NCI-H146 (cell line): Measurements from ENCODE around the gene FAM98A.

Experiments used
- DNase-seq: peaks from one replicate; lab custom pipeline; 2025; lab: John Stamatoyannopoulos, UW

FAM98A gene

GRCh38 chr2:33597026-33597425 lies 2.1 kb downstream of the FAM98A start:
- DNase-seq, result no peak

- DNase-seq, result no peak
These were observed 3.7 kb downstream of the FAM98A start for GRCh38 chr2:33595385-33595784.

- DNase-seq, result no peak
These were observed 9.7 kb downstream of the FAM98A start for GRCh38 chr2:33589444-33589843.

GRCh38 chr2:33588232-33588631 lies 10.9 kb downstream of the FAM98A start:
- no peak for DNase-seq

GRCh38 chr2:33586766-33587165 lies 12.3 kb downstream of the FAM98A start:
- DNase-seq, result no peak

GRCh38 chr2:33583194-33583938 lies 15.7 kb downstream of the FAM98A start:
- DNase-seq, result peak; percentile 8

GRCh38 chr2:33581872-33582271 lies 17.2 kb downstream of the FAM98A start:
- DNase-seq, result no peak

- DNase-seq, result no peak
These were observed 19.9 kb downstream of the FAM98A start for GRCh38 chr2:33579227-33579626.

- no peak for DNase-seq
These were observed 21.4 kb downstream of the FAM98A start for GRCh38 chr2:33577668-33578067.

- no peak for DNase-seq
These were observed 22.0 kb downstream of the FAM98A start for GRCh38 chr2:33577084-33577483.

GRCh38 chr2:33573657-33574056 lies 25.4 kb downstream of the FAM98A start:
- no peak for DNase-seq

- DNase-seq, result no peak
These were observed 28.4 kb downstream of the FAM98A start for GRCh38 chr2:33570681-33571080.

GRCh38 chr2:33561872-33562271 lies 37.2 kb downstream of the FAM98A start:
- no peak for DNase-seq

GRCh38 chr2:33560017-33560416 lies 39.1 kb downstream of the FAM98A start:
- no peak for DNase-seq

- no peak for DNase-seq
These were observed 39.8 kb downstream of the FAM98A start for GRCh38 chr2:33559328-33559727.

GRCh38 chr2:33555681-33556080 lies 43.4 kb downstream of the FAM98A start:
- DNase-seq, result no peak

- no peak for DNase-seq
These were observed 46.2 kb downstream of the FAM98A start for GRCh38 chr2:33552758-33553461.

GRCh38 chr2:33550206-33550605 lies 48.9 kb downstream of the FAM98A start:
- no peak for DNase-seq

GRCh38 chr2:33541243-33541642 lies 57.9 kb downstream of the FAM98A start:
- no peak for DNase-seq

GRCh38 chr2:33535421-33535820 lies 63.7 kb downstream of the FAM98A start:
- no peak for DNase-seq
